Measurements from ENCODE around the gene CMC2. TPM values are rescaled to one million over a fixed set of nuclear protein-coding genes. Genes with fewer than 3 reads are reported as not detected.
A peak's percentile ranks its signal among the peaks of the same experiment; 100 is the strongest.

The CMC2 gene
- polyA plus RNA-seq, 1 donor from 2014 or later: 172 TPM

GRCh38 chr16:81012974-81013373, 6.3 kb upstream of the CMC2 start:
- Histone ChIP-seq H3K9ac (ENCODE audit: low read length) (no peak overlapping the region), H3K9me3 (ENCODE audit: low read length) (no peaks in the 10 kb centered on the region), H3K36me3 (ENCODE audit: insufficient read depth, low read length) (no peaks in the 10 kb centered on the region), H3F3A (ENCODE audit: insufficient read depth, low read length, poor library complexity, severe bottlenecking) (no peaks in the 10 kb centered on the region), H3K27me3 (ENCODE audit: insufficient read depth, low read depth, low read length) (no peaks in the 10 kb centered on the region), H3K4me2 (ENCODE audit: low read length) (no peak overlapping the region), H3K79me2 (replicated peaks; ENCODE audit: insufficient read depth, low read length) (peaks cover 7% of the 10 kb centered on the region), H4K20me1 (ENCODE audit: insufficient read depth) (no peaks in the 10 kb centered on the region), H2AFZ (ENCODE audit: low read depth, low read length) (no peak overlapping the region), H3K4me3 (ENCODE audit: low read length) (no peak overlapping the region), H3K9me2 (ENCODE audit: insufficient read depth, low read length) (no peaks in the 10 kb centered on the region), H3K27ac (ENCODE audit: low read length) (no peak overlapping the region)
- TF ChIP-seq CTCF (IDR thresholded peaks at IDR 0.05; ENCODE audit: poor library complexity, severe bottlenecking) (no peak), RAD21 (conservative IDR thresholded peaks at IDR 0.05) (no peak), TAF1 (IDR thresholded peaks at IDR 0.05; ENCODE audit: low read depth) (no peak), REST (IDR thresholded peaks at IDR 0.05; ENCODE audit: borderline replicate concordance) (no peak), MXI1 (conservative IDR thresholded peaks at IDR 0.05; ENCODE audit: poor library complexity, severe bottlenecking) (no peak), EP300 (conservative IDR thresholded peaks at IDR 0.05; ENCODE audit: poor library complexity, severe bottlenecking) (no peak), POLR2AphosphoS5 (IDR thresholded peaks at IDR 0.05) (no peak), EZH2 (IDR thresholded peaks at IDR 0.05; ENCODE audit: borderline replicate concordance, insufficient read depth, low read length, poor library complexity, severe bottlenecking) (no peak)

- Histone ChIP-seq H3K27ac (ENCODE audit: low read length) (no peak overlapping the region), H3K79me2 (replicated peaks; ENCODE audit: insufficient read depth, low read length) (peaks cover 33% of the 10 kb centered on the region), H3K9ac (ENCODE audit: low read length) (no peak overlapping the region), H3K9me3 (ENCODE audit: low read length) (no peaks in the 10 kb centered on the region), H3K4me2 (ENCODE audit: low read length) (no peak overlapping the region), H4K20me1 (ENCODE audit: insufficient read depth) (no peaks in the 10 kb centered on the region), H3K9me2 (ENCODE audit: insufficient read depth, low read length) (no peaks in the 10 kb centered on the region), H3F3A (ENCODE audit: insufficient read depth, low read length, poor library complexity, severe bottlenecking) (no peaks in the 10 kb centered on the region), H3K4me3 (ENCODE audit: low read length) (no peak overlapping the region), H2AFZ (ENCODE audit: low read depth, low read length) (no peak overlapping the region), H3K36me3 (ENCODE audit: insufficient read depth, low read length) (no peaks in the 10 kb centered on the region), H3K27me3 (ENCODE audit: insufficient read depth, low read depth, low read length) (no peaks in the 10 kb centered on the region)
- TF ChIP-seq RAD21 (conservative IDR thresholded peaks at IDR 0.05) (no peak), POLR2AphosphoS5 (IDR thresholded peaks at IDR 0.05) (no peak)
These were observed 1.8 kb upstream of the CMC2 start for GRCh38 chr16:81008505-81008789.

- TF ChIP-seq EP300 (conservative IDR thresholded peaks at IDR 0.05; ENCODE audit: poor library complexity, severe bottlenecking) (no peak), REST (IDR thresholded peaks at IDR 0.05; ENCODE audit: borderline replicate concordance) (peak; percentile 49), POLR2AphosphoS5 (IDR thresholded peaks at IDR 0.05) (no peak), RAD21 (conservative IDR thresholded peaks at IDR 0.05) (no peak), TAF1 (IDR thresholded peaks at IDR 0.05; ENCODE audit: low read depth) (no peak), SMC3 (conservative IDR thresholded peaks at IDR 0.05; ENCODE audit: poor library complexity) (no peak), EZH2 (IDR thresholded peaks at IDR 0.05; ENCODE audit: borderline replicate concordance, insufficient read depth, low read length, poor library complexity, severe bottlenecking) (no peak), CTCF (IDR thresholded peaks at IDR 0.05; ENCODE audit: poor library complexity, severe bottlenecking) (no peak)
These were observed 373 bp downstream of the CMC2 start for GRCh38 chr16:81006211-81006812.

More at GRCh38 chr16:81006211-81006812, 373 bp downstream of the CMC2 start:
- Histone ChIP-seq H3K9me3 (ENCODE audit: low read length) (no peaks in the 10 kb centered on the region), H3K36me3 (ENCODE audit: insufficient read depth, low read length) (no peaks in the 10 kb centered on the region), H3K27me3 (ENCODE audit: insufficient read depth, low read depth, low read length) (no peaks in the 10 kb centered on the region), H3F3A (ENCODE audit: insufficient read depth, low read length, poor library complexity, severe bottlenecking) (no peaks in the 10 kb centered on the region), H3K9me2 (ENCODE audit: insufficient read depth, low read length) (no peaks in the 10 kb centered on the region), H3K79me2 (replicated peaks; ENCODE audit: insufficient read depth, low read length) (peaks cover 45% of the 10 kb centered on the region), H3K4me3 (ENCODE audit: low read length) (peak overlapping the region; percentile 98), H2AFZ (ENCODE audit: low read depth, low read length) (peak overlapping the region; percentile 89), H3K9ac (ENCODE audit: low read length) (peak overlapping the region; percentile 93), H4K20me1 (ENCODE audit: insufficient read depth) (no peaks in the 10 kb centered on the region), H3K4me2 (ENCODE audit: low read length) (peak overlapping the region; percentile 87), H3K27ac (ENCODE audit: low read length) (peak overlapping the region; percentile 94)
